H1 (cell line): ENCODE data around the gene GNG4. TPM values are rescaled to one million over a fixed set of nuclear protein-coding genes. Genes with fewer than 3 reads are reported as not detected.

Source experiments
- CTCF ChIA-PET: fragments of 300-600 bp; sonication (Branson Sonifier 250); formaldehyde crosslinking; loops from one replicate; lab custom pipeline; 2021; ENCODE audit not compliant: partially characterized antibody; lab: Charles Lee
- POLR2A ChIA-PET: fragments of 300-600 bp; sonication (Branson Sonifier 250); formaldehyde crosslinking; loops from one replicate; lab custom pipeline; 2021; ENCODE audit warnings: inconsistent platforms; ENCODE audit not compliant: partially characterized antibody; lab: Charles Lee
- DNase-seq, 2 experiments: peaks; one replicate each; pipeline versions ENCODE4 v3.0.0 to v3.0.0-alpha.2; 2010 to 2022; ENCODE audit warnings: low spot score in 2 of 2, low read depth in 1 of 2, mixed read lengths in 1 of 2
- FAIRE-seq: peaks from 2 replicates; lab custom pipeline; 2011; peaks lifted over from hg19 to GRCh38; lab: Jason Lieb, UNC
- H2AFZ ChIP-seq: 2 replicates; pipeline ENCODE4 v1.8.1; 2012; ENCODE audit warnings: low read length, inconsistent platforms
- H2AK5ac ChIP-seq: 2 replicates; pipeline ENCODE4 v1.6.1; 2013; ENCODE audit warnings: low read depth, low read length
- H2BK120ac ChIP-seq: replicated peaks from 2 replicates; pipeline ENCODE3; 2013; ENCODE audit warnings: low read depth, low read length, inconsistent platforms
- H2BK12ac ChIP-seq: 2 replicates; pipeline ENCODE4 v1.6.1; 2013; ENCODE audit warnings: low read depth, low read length
- H2BK15ac ChIP-seq: 2 replicates; pipeline ENCODE4 v1.6.1; 2013; ENCODE audit warnings: low read length
- H2BK20ac ChIP-seq: 2 replicates; pipeline ENCODE4 v1.6.1; 2013; ENCODE audit warnings: low read length
- H2BK5ac ChIP-seq: 2 replicates; pipeline ENCODE4 v1.6.1; 2013; ENCODE audit warnings: low read depth, low read length
- H3K14ac ChIP-seq: 2 replicates; pipeline ENCODE4 v1.6.1; 2013; ENCODE audit warnings: inconsistent platforms; ENCODE audit not compliant: insufficient read length
- H3K18ac ChIP-seq: 2 replicates; pipeline ENCODE4 v1.6.1; 2013; ENCODE audit warnings: low read length; ENCODE audit errors: extremely low read depth
- H3K23ac ChIP-seq: 2 replicates; pipeline ENCODE4 v1.6.1; 2013; ENCODE audit warnings: inconsistent platforms; ENCODE audit not compliant: insufficient read length
- H3K23me2 ChIP-seq: 2 replicates; pipeline ENCODE4 v1.6.1; 2013; ENCODE audit warnings: low read depth, low read length
- H3K27ac ChIP-seq: 2 replicates; pipeline ENCODE4 v1.6.1; 2011; ENCODE audit warnings: low read depth, low read length, inconsistent platforms
- H3K27me3 ChIP-seq, 4 experiments: replicated peaks in 1 of 4; 1 replicate in 1 of 4; 2 replicates in 3 of 4; pipeline versions ENCODE4 v1.6.1 to v1.8.1; 2011 to 2013; ENCODE audit warnings: low read length in 3 of 4, mild to moderate bottlenecking in 3 of 4, inconsistent platforms in 2 of 4, mixed read lengths in 2 of 4, moderate library complexity in 1 of 4; ENCODE audit not compliant: control insufficient read depth in 3 of 4, insufficient read depth in 3 of 4; ENCODE audit errors: extremely low read depth in 1 of 4
- H3K36me3 ChIP-seq, 4 experiments: 2 replicates each; pipeline versions ENCODE4 v1.6.1 to v1.8.1; 2011 to 2013; ENCODE audit warnings: mild to moderate bottlenecking in 4 of 4, low read length in 3 of 4, moderate library complexity in 2 of 4, control low read depth in 1 of 4, inconsistent platforms in 1 of 4; ENCODE audit not compliant: insufficient read depth in 4 of 4, control insufficient read depth in 2 of 4
- H3K4ac ChIP-seq: replicated peaks from 2 replicates; pipeline ENCODE3; 2013; ENCODE audit warnings: low read length, low read depth, mixed read lengths, inconsistent platforms; ENCODE audit not compliant: insufficient read length
- H3K4me1 ChIP-seq, 4 experiments: replicated peaks in 1 of 4; 1 replicate in 1 of 4; 2 replicates in 3 of 4; pipeline versions ENCODE4 v1.6.1 to v1.8.1; 2011 to 2013; ENCODE audit warnings: low read length in 3 of 4, inconsistent platforms in 2 of 4, mixed read lengths in 1 of 4; ENCODE audit not compliant: insufficient read depth in 4 of 4, control insufficient read depth in 3 of 4
- H3K4me2 ChIP-seq, 2 experiments: 2 replicates each; pipeline versions ENCODE4 v1.6.1 to v1.8.1; 2011 to 2013; ENCODE audit warnings: low read depth in 2 of 2, low read length in 2 of 2, control low read depth in 1 of 2, inconsistent platforms in 1 of 2, mild to moderate bottlenecking in 1 of 2; ENCODE audit not compliant: insufficient read depth in 1 of 2
- H3K4me3 ChIP-seq, 4 experiments: fragments of 200-600, 300-600 bp in 1 of 4; sonication (generic), shearing (Covaris generic), sonication (Bioruptor Twin) in 1 of 4; 2 replicates each; pipeline versions ENCODE4 v1.5.1 to v1.8.1; 2011 to 2016; ENCODE audit warnings: low read length in 4 of 4, low read depth in 3 of 4, control low read depth in 2 of 4, inconsistent platforms in 2 of 4, mild to moderate bottlenecking in 2 of 4, mixed read lengths in 1 of 4, moderate library complexity in 1 of 4; ENCODE audit not compliant: insufficient read depth in 2 of 4; ENCODE audit errors: extremely low read depth in 1 of 4
- H3K56ac ChIP-seq: replicated peaks from 2 replicates; pipeline ENCODE3; 2013; ENCODE audit warnings: low read depth, mild to moderate bottlenecking, mixed read lengths, low read length, inconsistent platforms; ENCODE audit not compliant: insufficient read length
- H3K79me1 ChIP-seq: 2 replicates; pipeline ENCODE4 v1.6.1; 2013; ENCODE audit warnings: low read depth, low read length, control low read depth
- H3K79me2 ChIP-seq, 2 experiments: 2 replicates each; pipeline versions ENCODE4 v1.6.1 to v1.8.1; 2012 to 2013; ENCODE audit warnings: low read length in 2 of 2, mild to moderate bottlenecking in 2 of 2, inconsistent platforms in 1 of 2; ENCODE audit not compliant: insufficient read depth in 2 of 2, control insufficient read depth in 1 of 2
- H3K9ac ChIP-seq, 4 experiments: replicated peaks in 1 of 4; 1 replicate in 1 of 4; 2 replicates in 3 of 4; pipeline versions ENCODE4 v1.6.1 to v1.8.1; 2011 to 2013; ENCODE audit warnings: low read depth in 3 of 4, low read length in 3 of 4, control low read depth in 2 of 4, mild to moderate bottlenecking in 2 of 4, moderate library complexity in 2 of 4, inconsistent platforms in 1 of 4; ENCODE audit errors: extremely low read depth in 1 of 4
- H3K9me3 ChIP-seq, 2 experiments: 2 replicates each; pipeline versions ENCODE4 v1.6.1 to v1.8.1; 2012 to 2013; ENCODE audit warnings: mild to moderate bottlenecking in 2 of 2, moderate library complexity in 2 of 2, control low read depth in 1 of 2, inconsistent platforms in 1 of 2, low read depth in 1 of 2, low read length in 1 of 2, mixed read lengths in 1 of 2; ENCODE audit not compliant: insufficient read depth in 2 of 2
- H4K20me1 ChIP-seq, 2 experiments: replicated peaks in 1 of 2; 2 replicates each; pipeline versions ENCODE3 to v1.8.1; 2011 to 2013; ENCODE audit warnings: inconsistent platforms in 2 of 2, low read length in 2 of 2, mild to moderate bottlenecking in 1 of 2; ENCODE audit not compliant: insufficient read depth in 2 of 2, control insufficient read depth in 1 of 2
- H4K5ac ChIP-seq: 2 replicates; pipeline ENCODE4 v1.6.1; 2013; ENCODE audit warnings: low read length, low read depth, mixed read lengths, inconsistent platforms; ENCODE audit not compliant: insufficient read length
- H4K8ac ChIP-seq: 2 replicates; pipeline ENCODE4 v1.8.0; 2013; ENCODE audit warnings: mild to moderate bottlenecking, moderate library complexity, low read length, inconsistent platforms; ENCODE audit not compliant: insufficient read depth; ENCODE audit errors: extremely low read depth
- H4K91ac ChIP-seq: replicated peaks from 2 replicates; pipeline ENCODE3; 2013; ENCODE audit warnings: low read length, mixed read lengths, inconsistent platforms; ENCODE audit not compliant: insufficient read length
- ATF3 ChIP-seq: IDR thresholded peaks from 2 replicates; pipeline ENCODE4 v1.6.1; 2011; ENCODE audit warnings: low read depth, mild to moderate bottlenecking, low read length; ENCODE audit not compliant: insufficient read depth
- BACH1 ChIP-seq: IDR thresholded peaks from 2 replicates; pipeline ENCODE4 v1.6.1; 2012; ENCODE audit warnings: low read length, improper control_type of control experiment
- CBX5 ChIP-seq: fragments of 300-800, 300-1000 bp; sonication (generic); IDR thresholded peaks from 2 replicates; pipeline ENCODE4 v1.7.1; 2016; ENCODE audit warnings: antibody characterized with exemption, low read length, low read depth
- CEBPB ChIP-seq: IDR thresholded peaks from 2 replicates; pipeline ENCODE4 v1.6.1; 2012; ENCODE audit warnings: low read depth, low read length
- EGR1 ChIP-seq: IDR thresholded peaks from 2 replicates; pipeline ENCODE4 v1.6.1; 2011; ENCODE audit warnings: low read depth, low read length, borderline replicate concordance
- JUN ChIP-seq: IDR thresholded peaks from 2 replicates; pipeline ENCODE4 v1.6.1; 2011; ENCODE audit warnings: low read depth, mild to moderate bottlenecking, improper control_type of control experiment, low read length
- KDM4A ChIP-seq: IDR thresholded peaks from one replicate; pipeline ENCODE4 v1.7.1; 2012; ENCODE audit warnings: low read depth, mild to moderate bottlenecking, moderate library complexity, low read length, inconsistent platforms; ENCODE audit not compliant: severe bottlenecking
- MAFK ChIP-seq: IDR thresholded peaks from 2 replicates; pipeline ENCODE4 v1.6.1; 2012; ENCODE audit warnings: low read depth, mild to moderate bottlenecking, improper control_type of control experiment, low read length
- RFX5 ChIP-seq: IDR thresholded peaks from 2 replicates; pipeline ENCODE4 v1.6.1; 2011; ENCODE audit warnings: low read depth, low read length, improper control_type of control experiment, borderline replicate concordance
- SAP30 ChIP-seq: fragments of 300-600 bp; sonication (generic); IDR thresholded peaks from 2 replicates; pipeline ENCODE4 v1.7.1; 2012; ENCODE audit warnings: low read length, moderate library complexity, mild to moderate bottlenecking, inconsistent platforms; ENCODE audit not compliant: insufficient read depth, insufficient replicate concordance
- SRF ChIP-seq: IDR thresholded peaks from 2 replicates; pipeline ENCODE4 v1.6.1; 2011; ENCODE audit warnings: mild to moderate bottlenecking, low read depth, low read length, moderate library complexity
- TAF1 ChIP-seq: IDR thresholded peaks from 2 replicates; pipeline ENCODE4 v1.6.1; 2011; ENCODE audit warnings: mild to moderate bottlenecking, low read depth, low read length
- TCF12 ChIP-seq: IDR thresholded peaks from 2 replicates; pipeline ENCODE4 v1.6.1; 2011; ENCODE audit warnings: low read depth, mild to moderate bottlenecking, low read length
- WGBS, 2 experiments: shearing (Covaris generic) in 1 of 2; methylation state at CpG; one replicate each; pipeline versions ENCODE4 v1.1.6 to v1.1.7; 2013 to 2015; ENCODE audit warnings: low lambda C conversion rate in 2 of 2, mixed read lengths in 2 of 2, inconsistent platforms in 1 of 2, low coverage in 1 of 2, missing lambda C conversion rate in 1 of 2; ENCODE audit not compliant: insufficient replicate concordance in 2 of 2, insufficient coverage in 1 of 2, insufficient read length in 1 of 2; ENCODE audit errors: extremely low coverage in 1 of 2, missing lambda C conversion rate in 1 of 2; 5-methylcytosine and 5-hydroxymethylcytosine counted together
- polyA plus RNA-seq, 7 experiments: library from polyadenylated mRNA; depleted of rRNA in 3 of 7; stranded (reverse) in 5 of 7; unstranded in 2 of 7; fragments of >200 nt in 5 of 7; fragments of 200-250 nt in 2 of 7; gene quantifications; 1 replicate in 5 of 7; 2 replicates in 1 of 7; 4 replicates in 1 of 7; pipeline versions ENCODE4 v1.2.1 to v1.2.3, GENCODE V29; 2011 to 2013; ENCODE audit warnings: missing spikeins in 2 of 7, mixed read lengths in 2 of 7
- total RNA-seq: library from RNA; stranded (reverse); fragmentation: NEBNext Ultra II Directional; extraction: Animal tissue kit (Norgen Biotek cat#: 25700); gene quantifications from 2 replicates; pipeline ENCODE4 v1.2.1, GENCODE V29; 2021

GNG4 gene
- total and polyA plus RNA-seq, 2 of the 8 experiments (the other 6 are each of a cell fraction or from before 2014, with no cell fraction given), result 95.5 to 96.8 TPM

GRCh38 chr1:235549351-235550139 lies 100.0 kb downstream of the GNG4 start:
- no peak overlapping the region for H3K4me3 ChIP-seq
- H4K5ac ChIP-seq, result no peak overlapping the region
- ChIA-PET CTCF (interaction anchor here (0.6 to 5.8 kb wide), 5 partner anchors 9 to 233 kb away, joined by 3 to 55 read pairs (median 4); no protein-coding TSS in a partner anchor), POLR2A (no interaction called here)
- no peak overlapping the region for H3K4ac ChIP-seq
- no peaks in the 10 kb centered on the region for H3K9me3 ChIP-seq
- no peak overlapping the region for H2BK12ac ChIP-seq
- no peaks in the 10 kb centered on the region for H3K79me1 ChIP-seq
- no peaks in the 10 kb centered on the region for H3K79me2 ChIP-seq
- H2AK5ac ChIP-seq, result no peak overlapping the region
- H3K9ac ChIP-seq, result no peak overlapping the region
- H4K8ac ChIP-seq, result no peak overlapping the region
- WGBS, 2 experiments, result 84% methylated on average over 13 of the region's 13 CpGs; no CpG with 5 or more reads in 1 of the 2 experiments
- H2AFZ ChIP-seq, result no peak overlapping the region
- no peak overlapping the region for H2BK5ac ChIP-seq
- H3K23me2 ChIP-seq, result no peaks in the 10 kb centered on the region
- H3K4me1 ChIP-seq, result peaks cover 3 to 7% (median 5%) of the 10 kb centered on the region in 4 experiments
- H2BK15ac ChIP-seq, result no peak overlapping the region
- H2BK120ac ChIP-seq, result no peak overlapping the region
- no peak overlapping the region for H3K56ac ChIP-seq
- no peak overlapping the region for H3K4me2 ChIP-seq
- no peak overlapping the region for H2BK20ac ChIP-seq
- H3K18ac ChIP-seq, result no peak overlapping the region
- no peak overlapping the region for H4K91ac ChIP-seq
- no peak overlapping the region for H3K23ac ChIP-seq
- no peak for FAIRE-seq
- H4K20me1 ChIP-seq, result peaks cover 0 to 1% of the 10 kb centered on the region in 2 experiments
- no peak for DNase-seq
- H3K27ac ChIP-seq, result no peak overlapping the region
- no peak overlapping the region for H3K14ac ChIP-seq
- no peaks in the 10 kb centered on the region for H3K27me3 ChIP-seq
- H3K36me3 ChIP-seq, result no peaks in the 10 kb centered on the region; a peak in 2 of 8 replicates
- TF ChIP-seq CBX5 (no peak), JUN (no peak), ATF3 (no peak), KDM4A (no peak), CEBPB (no peak), SAP30 (no peak), MAFK (no peak), TCF12 (no peak), SRF (no peak), RFX5 (no peak), TAF1 (no peak), EGR1 (no peak), BACH1 (no peak)
